ENCODE measurements around the gene HOXA13.

The HOXA13 gene

GRCh38 chr7:27169658-27170425, 30.0 kb downstream of the HOXA13 start:
- DNase-seq: no peak

GRCh38 chr7:27168265-27168947, 31.5 kb downstream of the HOXA13 start:
- no peak for DNase-seq

DNA sequence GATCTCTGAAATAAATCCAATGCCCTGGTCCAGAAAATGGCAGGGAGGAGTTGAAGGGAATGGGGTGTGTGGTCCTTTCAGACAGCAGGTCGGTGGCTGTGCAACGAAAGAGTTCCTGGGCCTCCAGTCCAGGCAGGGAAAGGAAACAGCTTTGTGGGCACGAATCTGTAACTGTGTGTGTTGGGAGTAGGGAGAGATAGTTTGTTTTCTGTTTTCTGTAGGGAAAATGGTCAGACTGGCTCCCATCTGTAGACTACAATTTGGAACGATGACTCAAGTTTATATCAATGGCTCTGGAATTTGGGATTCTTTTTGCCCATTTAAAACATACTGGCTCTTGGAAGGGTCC, 32.0 kb downstream of the HOXA13 start:
- DNase-seq: no peak

- DNase-seq: no peak
These were observed 33.1 kb downstream of the HOXA13 start for GRCh38 chr7:27166531-27167505.

DNA sequence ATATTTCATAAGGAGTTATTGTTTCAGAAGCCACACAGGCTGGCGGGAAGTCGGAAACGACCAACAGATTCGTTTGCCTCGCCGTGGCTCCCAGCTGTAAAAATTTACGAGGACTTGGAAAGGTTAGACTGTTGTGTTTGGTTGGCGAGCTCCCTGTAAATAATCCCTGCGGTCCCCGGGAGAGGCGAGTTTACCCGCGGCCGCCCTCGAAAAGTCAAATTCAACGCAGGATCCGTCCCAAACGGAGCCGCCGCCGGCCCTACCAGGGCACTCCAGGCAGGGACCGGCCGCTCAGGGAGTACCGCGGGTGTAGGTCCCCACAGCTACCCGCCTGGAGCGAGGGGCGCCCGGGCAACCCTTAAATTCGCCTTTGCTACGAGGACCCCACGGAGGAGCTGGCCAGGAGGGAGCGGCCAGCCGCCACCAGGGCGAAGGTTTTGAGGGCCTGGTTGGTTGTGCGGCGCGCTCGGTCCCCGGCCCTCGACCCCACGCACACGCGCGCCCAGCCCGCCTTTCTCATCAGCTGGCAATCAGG, 33.8 kb downstream of the HOXA13 start:
- DNase-seq: no peak

DNA sequence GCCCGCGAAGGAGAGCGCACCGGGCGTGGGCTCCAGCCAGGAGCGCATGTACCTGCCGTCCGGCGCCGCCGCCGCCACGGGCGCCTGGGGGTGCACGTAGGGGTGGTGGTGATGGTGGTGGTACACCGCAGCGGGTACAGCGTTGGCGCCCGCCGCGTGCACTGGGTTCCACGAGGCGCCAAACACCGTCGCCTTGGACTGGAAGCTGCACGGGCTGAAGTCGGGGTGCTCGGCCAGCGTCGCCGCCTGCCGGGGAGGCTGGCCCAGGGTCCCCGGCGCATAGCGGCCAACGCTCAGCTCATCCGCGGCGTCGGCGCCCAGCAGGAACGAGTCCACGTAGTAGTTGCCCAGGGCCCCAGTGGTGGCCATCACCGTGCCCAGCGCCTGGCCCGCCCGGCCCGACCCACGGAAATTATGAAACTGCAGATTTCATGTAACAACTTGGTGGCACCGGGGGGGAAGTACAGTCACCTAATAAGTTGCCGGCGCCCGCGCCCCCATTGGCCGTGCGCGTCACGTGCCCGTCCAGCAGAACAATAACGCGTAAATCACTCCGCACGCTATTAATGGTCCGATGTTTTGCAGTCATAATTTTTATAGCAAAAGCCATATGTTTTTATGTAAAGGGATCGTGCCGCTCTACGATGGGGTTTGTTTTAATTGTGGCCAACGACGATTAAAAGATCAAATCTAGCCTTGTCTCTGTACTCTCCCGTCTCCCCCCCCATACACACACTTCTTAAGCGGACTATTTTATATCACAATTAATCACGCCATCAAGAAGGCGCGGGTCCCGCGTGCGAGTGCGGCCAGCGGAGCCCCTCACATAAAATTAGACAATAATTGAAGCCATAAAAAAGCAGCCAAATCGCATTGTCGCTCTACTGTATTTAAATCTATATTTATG, 34.5 kb downstream of the HOXA13 start, which contains the start of gene HOXA9:
TSS of gene HOXA9 (minus strand) at position 449 of the 907 bp plus-strand sequence. CDS start at position 369, 80 bp downstream.
- DNase-seq: no peak

DNA sequence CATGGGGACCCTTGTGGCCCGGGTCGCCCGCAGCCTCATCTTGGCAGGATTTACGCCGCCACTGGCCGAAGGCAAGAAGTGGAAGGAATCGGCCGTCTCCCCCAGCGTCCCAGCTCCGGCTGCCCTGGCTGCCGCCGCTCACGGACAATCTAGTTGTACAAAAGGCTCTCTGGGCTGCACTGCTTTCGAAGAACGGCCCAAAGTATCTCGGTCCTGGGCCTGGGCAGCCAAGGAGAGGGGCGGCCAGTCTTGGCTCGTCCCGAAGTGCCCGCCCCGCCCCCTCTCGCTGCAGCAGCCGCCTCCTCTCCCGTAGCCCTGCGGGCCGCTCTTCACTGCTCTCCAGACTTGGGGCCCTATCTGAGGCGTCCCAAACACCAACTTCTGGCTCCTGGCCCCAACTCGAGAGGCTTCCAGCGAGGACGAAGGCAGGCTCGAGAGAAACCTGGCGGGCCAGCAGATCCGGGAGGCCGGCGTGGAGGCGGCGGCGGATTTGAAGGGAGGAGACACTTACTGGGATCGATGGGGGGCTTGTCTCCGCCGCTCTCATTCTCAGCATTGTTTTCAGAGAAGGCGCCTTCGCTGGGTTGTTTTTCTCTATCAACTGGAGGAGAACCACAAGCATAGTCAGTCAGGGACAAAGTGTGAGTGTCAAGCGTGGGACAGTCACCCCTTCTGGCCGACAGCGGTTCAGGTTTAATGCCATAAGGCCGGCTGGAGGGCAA, 35.4 kb downstream of the HOXA13 start:
- DNase-seq: no peak

DNA sequence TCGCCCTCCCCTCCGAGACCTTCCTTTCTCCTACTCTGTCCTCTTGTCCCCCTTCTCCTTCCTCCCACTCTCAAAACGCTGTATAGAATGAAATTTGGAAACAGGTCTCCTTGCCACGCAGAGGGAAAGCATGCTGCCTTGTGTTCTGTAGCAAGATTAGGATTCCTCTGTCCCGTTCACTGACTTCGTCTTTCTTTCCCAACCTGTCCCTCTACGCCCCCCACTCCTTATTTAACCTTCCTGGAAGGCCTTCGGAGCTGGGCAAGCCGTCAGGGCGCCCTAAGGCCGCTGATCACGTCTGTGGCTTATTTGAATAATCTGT, 35.9 kb downstream of the HOXA13 start:
- DNase-seq: no peak

DNA sequence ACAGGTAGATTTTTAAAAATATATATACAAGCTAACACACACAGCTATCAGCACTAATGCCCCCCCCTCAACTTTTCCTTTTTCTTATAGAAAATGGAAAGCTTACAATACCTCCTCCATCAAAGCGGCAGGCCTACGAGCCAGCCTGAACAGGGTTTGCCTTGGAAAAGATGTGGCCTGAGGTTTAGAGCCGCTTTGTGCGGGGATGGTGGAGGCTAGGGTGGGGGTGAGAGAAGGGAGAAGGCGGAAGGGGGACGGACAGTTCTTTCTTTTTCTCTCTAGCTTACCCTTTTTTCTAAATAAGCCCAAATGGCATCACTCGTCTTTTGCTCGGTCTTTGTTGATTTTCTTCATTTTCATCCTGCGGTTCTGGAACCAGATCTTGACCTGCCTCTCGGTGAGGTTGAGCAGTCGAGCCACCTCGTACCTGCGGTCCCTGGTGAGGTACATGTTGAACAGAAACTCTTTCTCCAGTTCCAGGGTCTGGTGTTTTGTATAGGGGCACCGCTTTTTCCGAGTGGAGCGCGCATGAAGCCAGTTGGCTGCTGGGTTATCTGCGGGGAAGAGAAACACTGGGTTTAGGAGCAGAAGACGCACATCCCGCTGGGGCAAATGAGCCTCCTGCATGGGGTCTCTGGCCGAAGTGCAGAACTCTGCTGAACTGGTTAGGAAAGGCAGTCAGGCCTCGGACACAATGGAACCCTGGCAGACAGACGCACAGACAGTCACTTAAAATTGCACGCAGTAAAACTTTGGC, 36.4 kb downstream of the HOXA13 start:
- no peak for DNase-seq

DNA sequence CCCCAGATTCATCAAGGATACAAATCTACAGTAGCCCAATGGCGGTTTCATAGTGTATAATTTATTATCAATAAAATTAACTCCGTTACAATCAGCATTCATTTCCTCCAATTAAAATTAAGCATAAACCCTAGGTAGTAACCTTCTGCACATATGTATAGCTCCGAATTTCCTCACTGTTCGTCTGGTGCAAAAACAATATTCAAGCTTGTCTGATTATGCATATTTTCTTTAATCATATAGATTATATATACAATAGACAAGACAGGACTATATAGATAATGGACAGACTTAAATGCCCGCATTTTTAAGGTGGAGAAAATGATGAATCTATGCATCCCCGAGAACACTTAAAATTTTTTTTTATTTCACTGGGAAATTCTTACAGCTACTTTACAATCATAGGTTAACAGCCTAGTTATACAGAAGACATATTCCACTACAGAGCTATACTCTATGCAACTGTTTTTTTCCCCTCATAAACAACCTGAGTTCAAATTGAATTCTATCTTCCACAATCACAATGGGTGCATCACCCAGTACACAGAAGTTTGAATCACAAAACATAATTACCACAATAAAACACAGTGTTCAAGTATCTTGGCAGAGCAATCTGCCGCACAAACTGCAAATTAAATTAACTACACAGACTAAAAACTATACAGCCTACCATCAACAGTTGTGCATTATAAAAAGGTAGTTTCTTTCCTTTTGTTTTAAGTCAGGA, 37.2 kb downstream of the HOXA13 start:
- DNase-seq: no peak

GRCh38 chr7:27161721-27162560, 38.0 kb downstream of the HOXA13 start:
- DNase-seq: no peak

DNA sequence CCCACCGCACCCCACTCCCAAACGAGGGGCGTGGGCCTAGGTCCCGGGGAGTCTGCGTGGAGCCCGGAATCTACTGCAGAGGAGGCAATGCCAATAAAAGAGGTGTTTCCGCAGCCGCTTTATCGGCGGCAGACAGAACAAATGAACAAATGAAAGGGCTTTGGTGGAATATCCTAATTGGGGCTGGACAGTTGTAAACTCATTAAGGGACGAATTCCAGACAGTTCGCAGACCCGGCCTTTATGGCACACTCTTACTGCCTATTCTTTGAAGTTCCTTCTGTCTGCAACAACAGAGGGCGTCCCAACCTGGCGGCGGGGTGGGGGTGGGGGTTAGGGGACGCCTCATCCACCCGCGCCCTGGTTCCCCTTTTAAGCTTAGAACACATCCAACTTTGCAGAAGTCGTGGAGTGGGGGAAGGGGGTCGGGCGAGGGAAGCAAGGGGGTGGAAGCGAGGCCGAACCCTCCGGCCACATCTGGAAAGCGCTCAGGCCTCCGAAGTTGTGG, 38.6 kb downstream of the HOXA13 start:
- no peak for DNase-seq

GRCh38 chr7:27160546-27161213, 39.2 kb downstream of the HOXA13 start:
- peak; percentile 80 to 83 for DNase-seq

DNA sequence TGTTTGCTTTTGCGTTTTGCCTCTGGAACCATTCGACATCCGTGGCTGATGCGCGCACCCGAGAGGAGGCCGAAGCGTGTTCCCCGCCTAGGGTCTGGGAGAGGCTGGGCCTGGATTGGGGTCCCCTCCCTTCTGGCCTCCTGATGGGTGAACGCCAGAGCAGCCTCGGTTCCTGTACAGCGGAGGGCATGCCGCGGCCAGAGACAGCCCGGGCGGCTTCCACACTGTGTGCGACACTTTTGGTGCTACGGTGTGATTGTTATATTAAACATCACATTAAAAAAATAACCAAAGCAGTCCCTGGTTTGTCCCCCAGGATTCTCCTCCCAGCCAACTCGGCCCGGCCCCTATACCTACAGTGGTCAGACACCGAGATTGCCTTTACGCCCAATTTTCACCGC, 39.7 kb downstream of the HOXA13 start:
- no peak for DNase-seq

DNA sequence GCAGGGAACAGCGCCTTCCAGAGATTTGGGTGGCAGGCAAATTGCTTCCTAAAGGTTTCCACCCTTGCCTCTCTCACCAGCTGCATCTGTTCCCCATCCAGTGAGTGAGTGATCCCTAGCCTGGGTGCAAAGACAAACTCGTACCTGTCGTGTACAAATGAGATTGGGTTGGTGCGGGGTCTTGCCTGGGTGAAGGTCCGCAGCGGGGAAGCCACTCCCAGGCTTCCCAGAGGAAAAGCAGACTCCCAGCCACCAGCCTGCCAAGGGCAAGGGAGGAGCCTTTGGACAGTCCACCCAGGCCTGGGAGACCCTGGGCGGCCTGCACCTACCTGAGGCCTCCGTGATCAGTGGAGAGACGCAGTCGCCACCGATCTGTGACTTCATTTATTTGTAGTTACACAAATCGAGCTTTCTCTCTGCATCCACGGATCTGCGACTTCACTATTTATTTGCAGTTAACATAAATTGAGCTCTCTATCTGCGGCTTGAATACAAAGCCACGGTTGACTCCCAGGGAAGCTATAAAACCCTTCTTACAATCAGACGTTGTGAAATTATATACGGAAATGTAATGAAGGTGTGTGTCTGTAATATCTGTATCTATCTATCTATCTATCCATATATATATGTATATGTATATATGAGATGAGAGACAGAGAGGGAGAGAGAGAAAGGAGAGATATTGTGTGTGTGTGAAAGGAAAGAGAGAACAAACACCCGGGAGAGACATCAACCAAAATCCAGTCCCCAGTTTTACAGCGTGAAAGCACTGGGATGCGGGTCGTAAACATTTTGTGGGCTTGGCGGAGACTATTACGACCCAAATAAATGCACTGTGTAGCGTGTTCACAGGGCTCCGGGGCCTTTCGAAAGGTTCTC, 40.4 kb downstream of the HOXA13 start:
- no peak for DNase-seq

- DNase-seq: no peak
These were observed 41.2 kb downstream of the HOXA13 start for GRCh38 chr7:27158436-27159265.

All from activated CD4-positive, alpha-beta T cell treated with anti-CD3 and anti-CD28 coated beads, Interleukin-2, amount 50 U/mL, for 4 hours (primary cell).